ENCODE measurements around the gene MIER2. TPM values are rescaled to one million over a fixed set of nuclear protein-coding genes. Genes with fewer than 3 reads are reported as not detected.

Gene MIER2
- total RNA-seq, 1 donor from 2014 or later = 34.2 TPM

DNA sequence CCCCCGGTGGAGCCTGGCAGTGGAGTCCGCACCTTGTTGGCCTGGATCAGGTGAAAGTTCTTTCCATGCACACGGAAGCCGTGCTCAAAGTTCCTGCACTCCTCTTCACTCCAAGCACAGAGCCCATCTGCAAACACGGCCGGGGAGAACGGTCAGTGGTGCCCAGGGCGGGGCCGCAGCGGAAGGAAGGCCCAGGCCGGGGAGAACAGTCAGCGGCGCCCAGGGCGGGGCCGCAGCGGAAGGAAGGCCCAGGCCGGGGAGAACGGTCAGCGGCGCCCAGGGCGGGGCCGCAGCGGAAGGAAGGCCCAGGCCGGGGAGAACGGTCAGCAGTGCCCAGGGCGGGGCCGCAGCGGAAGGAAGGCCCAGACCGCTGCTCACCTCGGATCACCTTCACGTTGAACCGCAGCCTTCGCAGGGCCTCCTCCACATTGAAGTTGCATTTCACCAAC is 32.8 kb downstream of the MIER2 start:
- Mint-ChIP-seq H3K4me3 (no peak overlapping the region), H3K4me1 (ENCODE audit: low read depth) (no peaks in the 10 kb centered on the region), H3K27me3 (ENCODE audit: insufficient read depth) (no peaks in the 10 kb centered on the region), H3K36me3 (ENCODE audit: low read depth) (peaks cover 10% of the 10 kb centered on the region), H3K9me3 (no peaks in the 10 kb centered on the region), H3K27ac (no peak overlapping the region)
- DNase-seq (ENCODE audit: low spot score) = no peak
- intact Hi-C loops (cut with micrococcal nuclease) = no loop called here

- Mint-ChIP-seq H3K36me3 (ENCODE audit: low read depth) (peaks cover 10% of the 10 kb centered on the region), H3K4me3 (no peak overlapping the region), H3K4me1 (ENCODE audit: low read depth) (no peaks in the 10 kb centered on the region), H3K9me3 (no peaks in the 10 kb centered on the region), H3K27ac (no peak overlapping the region), H3K27me3 (ENCODE audit: insufficient read depth) (no peaks in the 10 kb centered on the region)
- intact Hi-C loops (cut with micrococcal nuclease) = no loop called here
- DNase-seq (ENCODE audit: low spot score) = no peak
Observed at GRCh38 chr19:310781-311496, 33.7 kb downstream of the MIER2 start.

DNA sequence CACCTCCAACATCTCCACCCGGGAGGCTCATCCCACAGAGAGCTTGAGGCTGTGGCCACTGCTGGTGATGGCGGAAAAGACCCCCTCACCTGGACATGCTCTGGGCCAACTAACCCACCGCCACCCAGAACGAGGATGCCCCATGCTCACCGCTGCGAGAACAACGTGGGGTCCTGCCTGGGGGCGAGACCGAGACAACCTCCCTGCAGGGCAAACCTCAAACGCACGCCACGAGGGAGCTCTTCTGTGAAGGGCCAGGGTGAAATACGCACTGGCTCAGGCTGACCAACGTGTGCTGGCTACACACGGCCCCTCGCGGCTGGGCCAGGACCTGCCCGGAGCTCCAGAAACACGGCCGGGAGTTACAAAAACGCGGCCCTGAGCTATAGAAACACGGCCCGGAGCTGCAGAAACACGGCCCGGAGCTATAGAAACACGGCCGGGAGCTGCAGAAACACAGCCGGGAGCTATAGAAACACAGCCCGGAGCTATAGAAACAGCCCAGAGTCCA is 34.4 kb downstream of the MIER2 start:
- H3K4me3 Mint-ChIP-seq = no peak overlapping the region
- no peak for DNase-seq (ENCODE audit: low spot score)
- H3K36me3 Mint-ChIP-seq (ENCODE audit: low read depth) = peaks cover 6% of the 10 kb centered on the region
- no peaks in the 10 kb centered on the region for H3K27me3 Mint-ChIP-seq (ENCODE audit: insufficient read depth)
- H3K27ac Mint-ChIP-seq = no peak overlapping the region
- no peaks in the 10 kb centered on the region for H3K4me1 Mint-ChIP-seq (ENCODE audit: low read depth)
- H3K9me3 Mint-ChIP-seq = no peaks in the 10 kb centered on the region
- intact Hi-C loops (cut with micrococcal nuclease) = no loop called here

DNA sequence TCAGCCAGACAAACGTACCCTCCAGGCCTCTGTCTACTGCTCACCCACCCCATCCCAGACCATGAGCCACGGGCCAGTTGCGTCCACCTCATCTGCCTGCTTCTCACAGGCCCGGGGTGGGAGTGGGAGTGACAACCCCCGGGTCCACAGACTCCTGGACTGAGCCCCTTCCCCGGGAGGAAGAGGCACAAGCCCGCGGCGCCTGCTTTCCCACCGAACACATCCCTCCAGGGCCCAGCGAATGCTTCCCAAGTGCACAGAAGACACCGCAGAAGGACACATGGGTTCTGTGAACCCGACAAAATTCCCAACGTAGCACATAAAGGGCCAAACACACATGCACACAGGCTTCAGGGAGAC is 35.4 kb downstream of the MIER2 start:
- no peak for DNase-seq (ENCODE audit: low spot score)
- intact Hi-C loops (cut with micrococcal nuclease) = no loop called here
- no peaks in the 10 kb centered on the region for H3K4me1 Mint-ChIP-seq (ENCODE audit: low read depth)
- no peak overlapping the region for H3K4me3 Mint-ChIP-seq
- no peak overlapping the region for H3K27ac Mint-ChIP-seq
- H3K9me3 Mint-ChIP-seq = no peaks in the 10 kb centered on the region
- no peaks in the 10 kb centered on the region for H3K27me3 Mint-ChIP-seq (ENCODE audit: insufficient read depth)
- peaks cover 10% of the 10 kb centered on the region for H3K36me3 Mint-ChIP-seq (ENCODE audit: low read depth)

GRCh38 chr19:308471-309205 is 36.0 kb downstream of the MIER2 start:
- DNase-seq (ENCODE audit: low spot score) = no peak
- H3K36me3 Mint-ChIP-seq (ENCODE audit: low read depth) = peaks cover 10% of the 10 kb centered on the region
- no peak overlapping the region for H3K27ac Mint-ChIP-seq
- no peaks in the 10 kb centered on the region for H3K9me3 Mint-ChIP-seq
- intact Hi-C loops (cut with micrococcal nuclease) = no loop called here
- no peak overlapping the region for H3K4me3 Mint-ChIP-seq
- no peaks in the 10 kb centered on the region for H3K27me3 Mint-ChIP-seq (ENCODE audit: insufficient read depth)
- no peaks in the 10 kb centered on the region for H3K4me1 Mint-ChIP-seq (ENCODE audit: low read depth)

DNA sequence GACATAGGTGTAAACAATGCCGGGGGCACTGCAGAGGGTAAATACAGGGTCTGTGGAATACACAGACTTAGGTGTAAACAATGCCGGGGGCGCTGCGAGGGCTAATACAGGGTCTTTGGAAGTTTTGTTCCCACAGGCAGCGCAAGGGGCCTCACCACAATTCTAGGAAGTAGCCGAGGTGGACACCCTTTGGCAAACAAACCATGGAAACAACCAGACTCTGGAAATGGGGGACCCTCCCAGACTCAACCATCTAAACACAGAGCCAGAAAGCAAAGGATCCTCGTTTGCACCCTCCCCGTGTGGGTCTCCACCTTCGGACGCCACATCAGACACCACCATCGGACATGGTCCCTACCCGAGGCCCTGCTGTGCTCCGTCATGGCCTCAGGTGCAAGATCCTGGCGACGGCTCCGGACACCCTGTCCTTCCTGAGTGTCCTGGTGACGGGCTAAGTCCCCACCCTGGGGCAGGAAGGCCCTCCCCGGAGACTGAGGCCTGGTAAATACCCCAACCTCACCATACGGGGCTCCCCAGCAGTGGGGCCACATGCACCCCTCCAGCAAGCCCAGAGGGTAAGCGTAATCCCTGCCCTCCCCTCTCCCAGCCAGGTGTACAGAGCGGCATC is 36.7 kb downstream of the MIER2 start:
- Mint-ChIP-seq H3K4me3 (no peak overlapping the region), H3K4me1 (ENCODE audit: low read depth) (no peaks in the 10 kb centered on the region), H3K27ac (no peak overlapping the region), H3K27me3 (ENCODE audit: insufficient read depth) (no peaks in the 10 kb centered on the region), H3K9me3 (no peaks in the 10 kb centered on the region), H3K36me3 (ENCODE audit: low read depth) (peaks cover 10% of the 10 kb centered on the region)
- DNase-seq (ENCODE audit: low spot score) = no peak
- intact Hi-C loops (cut with micrococcal nuclease) = no loop called here

- H3K36me3 Mint-ChIP-seq (ENCODE audit: low read depth) = peaks cover 10% of the 10 kb centered on the region
- no peaks in the 10 kb centered on the region for H3K9me3 Mint-ChIP-seq
- no peak overlapping the region for H3K27ac Mint-ChIP-seq
- H3K4me3 Mint-ChIP-seq = no peak overlapping the region
- H3K27me3 Mint-ChIP-seq (ENCODE audit: insufficient read depth) = no peaks in the 10 kb centered on the region
- intact Hi-C loops (cut with micrococcal nuclease) = no loop called here
- DNase-seq (ENCODE audit: low spot score) = no peak
- no peaks in the 10 kb centered on the region for H3K4me1 Mint-ChIP-seq (ENCODE audit: low read depth)
Observed at GRCh38 chr19:307111-307531, 37.5 kb downstream of the MIER2 start.

DNA sequence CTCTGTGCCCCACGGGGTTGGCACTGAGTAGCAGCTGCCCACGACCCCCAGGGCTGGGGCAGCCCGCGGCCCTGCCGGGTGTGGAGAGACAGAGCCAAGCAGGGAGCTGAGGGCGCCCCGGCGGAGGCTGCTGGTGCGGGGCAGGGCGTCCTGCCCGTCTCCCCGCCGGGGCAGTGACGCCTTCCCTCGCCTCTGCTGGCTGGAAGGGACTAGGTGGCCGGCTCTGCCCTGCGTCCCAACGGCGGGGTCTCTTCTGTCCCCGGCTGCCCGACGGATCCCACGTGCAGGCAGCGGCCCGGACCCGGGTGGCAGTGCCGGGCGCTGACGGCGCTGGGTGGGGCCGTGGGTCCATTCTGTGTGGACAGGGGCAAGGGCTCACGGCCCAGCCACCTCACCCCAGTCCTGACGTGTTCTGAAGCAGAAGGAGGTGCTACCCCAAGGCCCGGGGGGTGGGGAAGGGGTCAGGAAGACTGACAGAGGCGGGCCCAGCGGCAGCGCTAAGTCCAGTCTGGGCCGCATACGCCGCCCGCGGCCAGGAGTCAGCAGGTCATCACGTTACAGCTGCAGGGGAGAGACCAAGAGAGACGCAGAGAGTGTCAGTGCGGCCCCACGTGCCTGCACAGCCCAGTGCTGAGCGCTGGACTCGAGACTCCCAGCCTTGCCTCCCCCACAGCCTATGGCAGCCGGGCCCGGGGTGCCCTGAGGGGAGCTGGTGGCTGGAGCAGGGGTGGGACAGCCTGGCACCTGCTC is 38.3 kb downstream of the MIER2 start:
- H3K4me1 Mint-ChIP-seq (ENCODE audit: low read depth) = no peaks in the 10 kb centered on the region
- intact Hi-C loops (cut with micrococcal nuclease) = no loop called here
- no peaks in the 10 kb centered on the region for H3K27me3 Mint-ChIP-seq (ENCODE audit: insufficient read depth)
- H3K4me3 Mint-ChIP-seq = no peak overlapping the region
- H3K9me3 Mint-ChIP-seq = no peaks in the 10 kb centered on the region
- no peak overlapping the region for H3K27ac Mint-ChIP-seq
- H3K36me3 Mint-ChIP-seq (ENCODE audit: low read depth) = peaks cover 10% of the 10 kb centered on the region
- no peak for DNase-seq (ENCODE audit: low spot score)

DNA sequence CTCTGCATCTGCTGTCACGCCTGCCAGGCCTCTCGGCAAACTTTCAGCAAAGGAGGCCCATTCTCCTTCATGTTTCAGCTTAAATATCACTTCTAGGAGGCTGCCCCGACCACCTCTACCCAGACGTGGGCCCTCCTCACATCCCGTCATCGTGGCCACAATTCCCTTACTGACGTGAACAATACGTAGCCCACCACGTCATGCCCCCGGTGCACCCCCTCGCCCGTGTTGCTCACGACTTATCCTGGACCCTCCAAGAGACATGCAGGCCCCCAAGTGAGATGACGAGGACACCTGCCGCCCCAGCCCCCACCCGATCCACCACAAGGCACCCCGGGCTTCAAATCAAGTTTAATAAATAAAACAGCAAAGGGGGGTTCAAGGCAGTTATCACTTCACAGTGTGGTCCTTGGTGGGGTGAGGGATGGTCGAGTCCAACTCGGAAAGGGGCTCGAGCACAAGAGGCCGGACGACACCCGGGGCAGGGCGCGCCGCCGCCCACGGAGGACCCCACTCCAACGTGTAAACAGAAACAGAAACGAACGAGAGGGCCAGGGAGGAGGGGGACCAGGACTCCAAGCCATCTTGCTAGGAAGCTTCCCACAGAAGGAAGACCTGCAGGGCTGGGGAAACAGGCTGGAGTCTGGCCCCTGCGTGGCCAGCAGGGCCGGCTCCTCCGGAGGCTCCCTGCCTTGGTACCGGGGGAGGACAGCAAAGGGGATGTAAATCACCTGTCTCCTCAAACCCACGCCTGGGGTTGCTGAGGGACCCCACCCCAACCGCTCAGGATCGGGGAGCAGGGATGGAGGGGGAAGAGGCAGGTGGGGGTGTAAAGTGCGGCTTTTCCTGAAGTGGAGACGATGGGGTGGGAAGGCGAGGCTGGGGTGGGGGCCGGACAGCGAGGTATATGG is 39.1 kb downstream of the MIER2 start:
- H3K27ac Mint-ChIP-seq = no peak overlapping the region
- no peaks in the 10 kb centered on the region for H3K4me1 Mint-ChIP-seq (ENCODE audit: low read depth)
- no peak for DNase-seq (ENCODE audit: low spot score)
- H3K27me3 Mint-ChIP-seq (ENCODE audit: insufficient read depth) = no peaks in the 10 kb centered on the region
- intact Hi-C loops (cut with micrococcal nuclease) = no loop called here
- no peaks in the 10 kb centered on the region for H3K9me3 Mint-ChIP-seq
- no peak overlapping the region for H3K4me3 Mint-ChIP-seq
- peaks cover 10% of the 10 kb centered on the region for H3K36me3 Mint-ChIP-seq (ENCODE audit: low read depth)

- Mint-ChIP-seq H3K9me3 (no peaks in the 10 kb centered on the region), H3K36me3 (ENCODE audit: low read depth) (no peaks in the 10 kb centered on the region), H3K27ac (no peak overlapping the region), H3K4me3 (no peak overlapping the region), H3K4me1 (ENCODE audit: low read depth) (no peaks in the 10 kb centered on the region), H3K27me3 (ENCODE audit: insufficient read depth) (peaks cover 32% of the 10 kb centered on the region)
- DNase-seq (ENCODE audit: low spot score) = no peak
- intact Hi-C loops (cut with micrococcal nuclease) = no loop called here
Observed at GRCh38 chr19:296476-297225, 47.9 kb downstream of the MIER2 start.

DNA sequence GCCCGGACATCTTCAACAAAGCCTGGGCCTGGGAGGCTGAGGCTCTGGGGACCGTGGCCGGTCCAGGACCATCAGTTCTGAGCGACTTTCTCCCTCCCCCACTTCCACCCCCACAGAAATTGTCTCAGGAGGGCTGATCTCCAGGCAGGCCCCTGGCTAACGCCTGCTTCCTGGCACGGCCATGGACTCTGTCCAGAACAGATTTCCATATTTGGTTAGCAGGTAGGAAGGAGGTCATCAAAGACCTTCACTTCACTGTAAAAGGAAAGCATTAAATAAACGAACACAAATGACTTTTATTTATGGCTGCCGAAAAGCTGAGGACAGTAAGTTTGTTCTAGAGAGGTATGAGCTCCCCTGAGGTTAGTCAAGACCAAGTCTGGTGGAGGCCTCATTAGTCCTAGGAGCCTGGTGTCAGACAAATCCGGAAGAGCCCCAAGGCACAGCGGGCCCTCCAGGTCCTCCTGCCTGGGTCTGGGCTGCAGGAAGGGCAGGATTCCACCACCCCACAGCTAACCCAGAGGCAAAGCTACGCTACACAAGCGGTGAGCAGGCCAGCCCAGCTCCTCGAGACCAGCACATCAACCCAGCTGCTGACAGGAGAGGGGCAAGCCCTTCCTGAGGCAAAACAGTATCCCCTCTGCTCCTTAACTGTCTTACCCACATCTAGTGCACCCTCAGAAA is 48.8 kb downstream of the MIER2 start:
- no peaks in the 10 kb centered on the region for H3K36me3 Mint-ChIP-seq (ENCODE audit: low read depth)
- no peaks in the 10 kb centered on the region for H3K9me3 Mint-ChIP-seq
- no peak for DNase-seq (ENCODE audit: low spot score)
- H3K4me1 Mint-ChIP-seq (ENCODE audit: low read depth) = no peaks in the 10 kb centered on the region
- H3K27me3 Mint-ChIP-seq (ENCODE audit: insufficient read depth) = peaks cover 32% of the 10 kb centered on the region
- intact Hi-C loops (cut with micrococcal nuclease) = loop anchor here (1.0 kb wide), 1 partner anchor 214 kb away; no protein-coding TSS in a partner anchor
- no peak overlapping the region for H3K27ac Mint-ChIP-seq
- H3K4me3 Mint-ChIP-seq = no peak overlapping the region

All from activated T-helper 1 cell treated with anti-CD3 and anti-CD28 coated beads, Interleukin-12 subunit alpha, Interleukin-12 subunit beta, Interleukin-2, Interleukin-4 antibody, amounts not matched to agents 30 ng/mL and 10 ng/mL and 1 ng/mL, durations not matched to agents 14 hours and 24 hours and 36 hours (primary cell).